M059J (cell line): ENCODE measurements around the gene PAX8. TPM values are rescaled to one million over a fixed set of nuclear protein-coding genes. Genes with fewer than 3 reads are reported as not detected.

Source experiments
- DNase-seq: peaks from one replicate; pipeline ENCODE4 v3.0.0-alpha.2; 2012; ENCODE audit warnings: low read depth
- total RNA-seq: library from RNA; depleted of rRNA; stranded (reverse); fragments of >200 nt; shearing (Covaris generic); gene quantifications from 2 replicates; pipeline ENCODE4 v1.2.3, GENCODE V29; 2014; rRNA removed

PAX8 gene
- total RNA-seq, 1 experiment from 2014 or later = 5.2 TPM

GRCh38 chr2:113169586-113169985 lies 109.1 kb downstream of the PAX8 start:
- no peak for DNase-seq

- DNase-seq = no peak
These were observed 109.7 kb downstream of the PAX8 start for GRCh38 chr2:113169002-113169530.

- DNase-seq = no peak
These were observed 110.8 kb downstream of the PAX8 start for GRCh38 chr2:113167962-113168340.

- DNase-seq = no peak
These were observed 111.4 kb downstream of the PAX8 start for GRCh38 chr2:113167115-113167932.

GRCh38 chr2:113166187-113166645 lies 112.5 kb downstream of the PAX8 start:
- DNase-seq = no peak

Other genes with a start within 250 kb of the PAX8 start
- gene IL36B, start 226.1 kb downstream of the PAX8 start, total RNA-seq = not detected in 2 replicates
- gene IL36RN, start 219.7 kb downstream of the PAX8 start, total RNA-seq = 0.02 TPM in 1 of 2 replicates, not detected in the other
- gene IL1F10, start 211.0 kb downstream of the PAX8 start, total RNA-seq = not detected in 2 replicates
- 0.05 TPM in 1 of 2 replicates, not detected in the other for gene IL1RN, start 151.3 kb downstream of the PAX8 start, total RNA-seq
- 6.4 and 14.7 TPM in 2 replicates for gene PSD4, start 105.0 kb downstream of the PAX8 start, total RNA-seq
- 22.4 and 30.4 TPM in 2 replicates for gene ZNG1B, start 158.8 kb upstream of the PAX8 start, total RNA-seq
- 0.07 TPM in 1 of 2 replicates, not detected in the other for gene FOXD4L1, start 219.7 kb upstream of the PAX8 start, total RNA-seq